ENCODE data around the gene HDAC1. TPM values are rescaled to one million over a fixed set of nuclear protein-coding genes. Genes with fewer than 3 reads are reported as not detected.

HDAC1 gene
- total RNA-seq, 2 experiments from 2014 or later: 126 to 127 TPM

DNA sequence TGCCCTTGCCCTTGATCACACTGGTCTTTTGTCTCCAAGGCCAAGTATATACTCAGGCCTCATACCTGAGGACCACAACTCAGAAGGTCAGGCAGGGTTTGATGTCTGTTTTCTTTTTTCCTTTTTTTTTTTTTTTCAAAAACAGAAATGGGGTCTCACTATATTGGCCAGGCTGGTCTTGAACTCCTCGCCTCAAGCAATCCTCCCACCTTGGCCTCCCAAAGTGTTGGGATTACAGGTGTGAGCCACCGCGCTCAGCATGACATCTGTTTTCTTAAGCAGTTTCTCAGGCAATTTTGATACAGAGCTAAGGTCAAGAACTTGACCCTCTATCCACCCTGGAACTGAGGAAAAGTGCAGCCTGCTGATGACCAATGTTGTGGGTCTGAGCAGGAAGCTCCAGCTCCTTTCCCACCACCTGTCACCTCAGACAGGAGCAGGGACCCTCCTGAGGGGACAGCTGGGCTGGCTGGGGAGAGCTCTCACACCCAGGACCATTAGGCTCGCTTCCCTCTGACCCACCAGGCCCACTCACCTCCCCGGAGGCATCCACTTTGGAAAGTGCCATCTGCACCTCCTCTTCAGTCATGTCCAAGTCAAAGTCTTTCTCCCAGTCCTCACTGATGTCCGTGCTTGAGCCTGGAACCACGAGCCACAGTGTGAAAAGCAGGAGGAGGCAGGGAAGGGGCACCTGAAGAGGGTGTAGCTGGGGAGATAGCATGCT lies 76.2 kb downstream of the HDAC1 start:
- Mint-ChIP-seq H3K27ac (no peak overlapping the region), H3K36me3 (ENCODE audit: low read depth) (peaks cover 5% of the 10 kb centered on the region), H3K4me3 (no peak overlapping the region), H3K27me3 (no peaks in the 10 kb centered on the region), H3K4me1 (ENCODE audit: low read depth) (peaks cover 15% of the 10 kb centered on the region), H3K9me3 (no peaks in the 10 kb centered on the region)
- POLR2A ChIA-PET: no interaction called here
- TF ChIP-seq, protein P1, sequence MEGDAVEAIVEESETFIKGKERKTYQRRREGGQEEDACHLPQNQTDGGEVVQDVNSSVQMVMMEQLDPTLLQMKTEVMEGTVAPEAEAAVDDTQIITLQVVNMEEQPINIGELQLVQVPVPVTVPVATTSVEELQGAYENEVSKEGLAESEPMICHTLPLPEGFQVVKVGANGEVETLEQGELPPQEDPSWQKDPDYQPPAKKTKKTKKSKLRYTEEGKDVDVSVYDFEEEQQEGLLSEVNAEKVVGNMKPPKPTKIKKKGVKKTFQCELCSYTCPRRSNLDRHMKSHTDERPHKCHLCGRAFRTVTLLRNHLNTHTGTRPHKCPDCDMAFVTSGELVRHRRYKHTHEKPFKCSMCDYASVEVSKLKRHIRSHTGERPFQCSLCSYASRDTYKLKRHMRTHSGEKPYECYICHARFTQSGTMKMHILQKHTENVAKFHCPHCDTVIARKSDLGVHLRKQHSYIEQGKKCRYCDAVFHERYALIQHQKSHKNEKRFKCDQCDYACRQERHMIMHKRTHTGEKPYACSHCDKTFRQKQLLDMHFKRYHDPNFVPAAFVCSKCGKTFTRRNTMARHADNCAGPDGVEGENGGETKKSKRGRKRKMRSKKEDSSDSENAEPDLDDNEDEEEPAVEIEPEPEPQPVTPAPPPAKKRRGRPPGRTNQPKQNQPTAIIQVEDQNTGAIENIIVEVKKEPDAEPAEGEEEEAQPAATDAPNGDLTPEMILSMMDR (IDR thresholded peaks at IDR 0.05): no peak
- CTCF ChIA-PET: interaction anchor here (1.1 to 1.2 kb wide), 2 partner anchors 33 to 151 kb away, joined by 4 read pairs; no protein-coding TSS in a partner anchor
- DNase-seq: no peak
- no peak for ATAC-seq
- intact Hi-C loops (cut with micrococcal nuclease): no loop called here

DNA sequence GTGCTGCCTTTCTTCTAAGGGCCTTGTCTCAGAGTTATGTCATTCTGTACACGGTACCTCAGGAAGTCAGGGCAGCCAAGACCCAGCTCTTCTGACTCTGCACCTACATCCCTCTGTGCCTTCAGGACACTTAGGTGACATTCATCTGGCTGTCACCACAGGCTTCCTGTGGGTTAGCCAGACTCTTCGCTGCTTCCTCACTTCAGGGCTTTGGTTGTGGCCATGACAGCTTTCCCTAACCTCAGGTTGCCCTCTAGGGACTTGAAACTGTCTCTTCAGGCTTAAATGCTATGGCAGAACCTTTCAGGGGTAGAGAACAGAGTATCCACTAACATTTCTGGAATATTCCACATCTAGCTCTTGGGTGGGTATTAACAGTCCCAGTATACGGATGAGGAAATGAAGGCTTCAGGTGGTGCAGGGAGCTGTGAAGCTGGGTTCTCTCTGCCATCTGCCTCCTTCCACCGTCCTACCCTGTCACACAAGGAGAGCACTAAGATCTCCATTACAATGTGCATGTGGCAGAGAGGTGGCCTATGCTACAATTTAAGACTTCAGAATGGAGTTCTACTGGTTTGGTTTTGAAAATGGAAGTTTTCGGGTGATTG lies 80.4 kb downstream of the HDAC1 start:
- TF ChIP-seq, protein P1 (IDR thresholded peaks at IDR 0.05): no peak
- Mint-ChIP-seq H3K27me3 (no peaks in the 10 kb centered on the region), H3K27ac (peak overlapping the region; percentile 3), H3K4me1 (ENCODE audit: low read depth) (peaks cover 15% of the 10 kb centered on the region), H3K9me3 (no peaks in the 10 kb centered on the region), H3K36me3 (ENCODE audit: low read depth) (peaks cover 13% of the 10 kb centered on the region), H3K4me3 (no peak overlapping the region)
- intact Hi-C loops (cut with micrococcal nuclease): loop anchor here (5.0 kb wide), 1 partner anchor 40 kb away; no protein-coding TSS in a partner anchor
- POLR2A ChIA-PET: interaction anchor here (0.8 to 1.8 kb wide), 8 partner anchors 9 to 80 kb away, joined by 3 to 9 read pairs (median 3); partner anchors contain the start of gene MARCKSL1
- peak; percentile 82 for ATAC-seq
- DNase-seq: peak; percentile 55
- CTCF ChIA-PET: interaction anchor here (0.8 to 3.7 kb wide), 10 partner anchors 10 to 156 kb away, joined by 3 to 21 read pairs (median 3); partner anchors contain the start of genes FAM229A, LCK, MARCKSL1 and TSSK3

DNA sequence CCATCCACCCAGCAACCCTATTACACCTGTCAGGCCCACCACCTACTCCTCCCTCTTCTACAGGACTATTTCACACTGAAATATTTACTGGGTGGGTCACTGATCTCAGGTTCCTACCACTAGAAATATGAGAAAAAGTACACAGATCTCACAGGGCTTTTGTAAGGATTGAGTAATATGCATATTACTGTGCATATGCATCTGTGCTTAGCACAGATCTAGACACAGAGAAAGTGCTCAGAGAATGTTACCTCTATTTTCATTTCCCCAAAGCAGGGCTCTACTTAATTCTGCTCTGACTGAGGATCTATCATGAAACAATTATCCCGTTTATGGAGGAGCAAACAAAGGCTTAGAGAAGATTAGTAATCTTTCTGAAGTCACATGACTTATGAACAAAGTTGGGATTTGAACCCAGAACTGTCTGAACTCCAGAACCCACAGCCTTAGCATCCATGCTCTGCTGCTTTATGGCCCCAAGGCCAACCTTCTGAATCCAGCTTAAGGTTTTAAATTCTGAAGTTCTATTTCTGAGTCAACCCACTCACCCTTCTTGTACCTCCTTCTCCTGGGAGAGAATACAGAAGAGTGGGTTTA lies 82.2 kb downstream of the HDAC1 start:
- intact Hi-C loops (cut with micrococcal nuclease): loop anchor here (5.0 kb wide), 1 partner anchor 42 kb away; no protein-coding TSS in a partner anchor
- TF ChIP-seq, protein P1 (IDR thresholded peaks at IDR 0.05): no peak
- ChIA-PET POLR2A (interaction anchor here (1.2 kb wide), 1 partner anchor 11 kb away, joined by 4 read pairs; no protein-coding TSS in a partner anchor), CTCF (interaction anchor here (3.7 kb wide), 1 partner anchor 158 kb away, joined by 21 read pairs; no protein-coding TSS in a partner anchor)
- ATAC-seq (no peak), DNase-seq (no peak)
- H3K4me1 Mint-ChIP-seq (ENCODE audit: low read depth): peaks cover 15% of the 10 kb centered on the region
- no peaks in the 10 kb centered on the region for H3K9me3 Mint-ChIP-seq
- H3K27me3 Mint-ChIP-seq: no peaks in the 10 kb centered on the region
- no peak overlapping the region for H3K4me3 Mint-ChIP-seq
- H3K36me3 Mint-ChIP-seq (ENCODE audit: low read depth): peaks cover 16% of the 10 kb centered on the region
- H3K27ac Mint-ChIP-seq: no peak overlapping the region

DNA sequence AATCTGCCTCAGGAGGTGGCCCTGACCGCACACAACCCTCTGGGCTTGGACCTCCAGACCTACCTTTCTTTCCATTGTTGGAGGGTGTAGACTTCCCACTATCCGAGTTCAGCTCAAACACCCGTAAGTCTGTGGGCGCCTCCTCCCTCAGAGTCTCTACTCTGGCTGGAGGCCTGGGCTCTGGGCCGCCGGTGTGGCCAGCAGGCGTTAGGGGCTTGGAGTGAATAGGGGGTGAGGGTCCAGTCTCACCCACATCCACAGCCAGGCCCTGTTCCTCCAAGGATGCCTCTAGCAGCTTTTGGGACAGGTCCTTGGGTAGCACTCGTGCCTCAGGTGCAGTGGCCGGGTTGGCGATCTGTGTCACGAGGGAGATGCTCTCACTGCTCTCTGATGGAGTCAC lies 84.3 kb downstream of the HDAC1 start:
- TF ChIP-seq, protein P1 (IDR thresholded peaks at IDR 0.05): no peak
- intact Hi-C loops (cut with micrococcal nuclease): no loop called here
- DNase-seq: no peak
- ATAC-seq: no peak
- Mint-ChIP-seq H3K27me3 (no peaks in the 10 kb centered on the region), H3K4me3 (no peak overlapping the region), H3K9me3 (no peaks in the 10 kb centered on the region), H3K27ac (no peak overlapping the region), H3K4me1 (ENCODE audit: low read depth) (peaks cover 15% of the 10 kb centered on the region), H3K36me3 (ENCODE audit: low read depth) (peaks cover 23% of the 10 kb centered on the region)
- POLR2A ChIA-PET: interaction anchor here (1.4 kb wide), 1 partner anchor 18 kb away, joined by 5 read pairs; the partner anchor contains the start of gene BSDC1
- CTCF ChIA-PET: interaction anchor here (1.9 kb wide), 1 partner anchor 25 kb away, joined by 10 read pairs; no protein-coding TSS in a partner anchor

Measured in activated CD8-positive, alpha-beta T cell treated with anti-CD3 and anti-CD28 coated beads for 36 hours (primary cell).